ENCODE results near the gene OMG.

OMG gene

GRCh38 chr17:31308372-31309334 is 11.6 kb upstream of the OMG start:
- peak overlapping the region; percentile 64 for H3K9ac ChIP-seq (ENCODE audit: low read depth, low read length)

GRCh38 chr17:31307640-31308039 is 10.6 kb upstream of the OMG start:
- no peak overlapping the region for H2AFZ ChIP-seq (ENCODE audit: low read depth, low read length)
- TF ChIP-seq EZH2 (IDR thresholded peaks at IDR 0.05; ENCODE audit: borderline replicate concordance, low read depth, low read length, severe bottlenecking) (no peak), CTCF (IDR thresholded peaks at IDR 0.05; ENCODE audit: borderline replicate concordance, extremely low read depth, low read length, poor library complexity, severe bottlenecking) (no peak)
- no peaks in the 10 kb centered on the region for H4K20me1 ChIP-seq (ENCODE audit: insufficient read depth, low read length)
- H3K9me3 ChIP-seq (ENCODE audit: insufficient read depth, low read length, severe bottlenecking), result no peaks in the 10 kb centered on the region
- H3K27me3 ChIP-seq (ENCODE audit: insufficient read depth, low read length, poor library complexity), result no peaks in the 10 kb centered on the region
- DNase-seq, result no peak
- peaks cover 71% of the 10 kb centered on the region for H3K79me2 ChIP-seq (ENCODE audit: insufficient read depth, low read length)
- peaks cover 57% of the 10 kb centered on the region for H3K4me1 ChIP-seq (ENCODE audit: insufficient read depth, low read length)
- no peak overlapping the region for H3K4me2 ChIP-seq (ENCODE audit: insufficient read depth, low read length)
- no peak overlapping the region for H3K9ac ChIP-seq (ENCODE audit: low read depth, low read length)
- H3K27ac ChIP-seq (ENCODE audit: low read length), result peak overlapping the region; percentile 94; the same call in 1 of the 2 replicates
- H3K36me3 ChIP-seq (ENCODE audit: insufficient read depth, low read length), result peaks cover 21% of the 10 kb centered on the region
- H3K4me3 ChIP-seq (ENCODE audit: low read depth in 1 of 2, low read length in 2 of 2), result no peak overlapping the region
- ATAC-seq (ENCODE audit: insufficient read depth, low read depth), result no peak

More at GRCh38 chr17:31308372-31309334, 11.6 kb upstream of the OMG start:
- H2AFZ ChIP-seq (ENCODE audit: low read depth, low read length), result no peak overlapping the region
- peaks cover 17% of the 10 kb centered on the region for H3K36me3 ChIP-seq (ENCODE audit: insufficient read depth, low read length)
- no peak for TF ChIP-seq EZH2 (IDR thresholded peaks at IDR 0.05; ENCODE audit: borderline replicate concordance, low read depth, low read length, severe bottlenecking)
- TF ChIP-seq CTCF (IDR thresholded peaks at IDR 0.05; ENCODE audit: borderline replicate concordance, extremely low read depth, low read length, poor library complexity, severe bottlenecking), result no peak
- ATAC-seq (ENCODE audit: insufficient read depth, low read depth), result no peak
- no peaks in the 10 kb centered on the region for H4K20me1 ChIP-seq (ENCODE audit: insufficient read depth, low read length)
- no peaks in the 10 kb centered on the region for H3K9me3 ChIP-seq (ENCODE audit: insufficient read depth, low read length, severe bottlenecking)
- peaks cover 67% of the 10 kb centered on the region for H3K4me1 ChIP-seq (ENCODE audit: insufficient read depth, low read length)
- peak overlapping the region; percentile 64 for H3K4me2 ChIP-seq (ENCODE audit: insufficient read depth, low read length)
- H3K27ac ChIP-seq (ENCODE audit: low read length), result peak overlapping the region; percentile 94
- H3K27me3 ChIP-seq (ENCODE audit: insufficient read depth, low read length, poor library complexity), result no peaks in the 10 kb centered on the region
- H3K79me2 ChIP-seq (ENCODE audit: insufficient read depth, low read length), result peaks cover 78% of the 10 kb centered on the region
- no peak for DNase-seq
- H3K4me3 ChIP-seq (ENCODE audit: low read depth in 1 of 2, low read length in 2 of 2), result no peak overlapping the region

GRCh38 chr17:31299624-31300023 is 2.6 kb upstream of the OMG start:
- no peak for ATAC-seq (ENCODE audit: insufficient read depth, low read depth)
- H2AFZ ChIP-seq (ENCODE audit: low read depth, low read length), result no peak overlapping the region

More at GRCh38 chr17:31299624-31300023, 2.6 kb upstream of the OMG start:
- Histone ChIP-seq H3K36me3 (ENCODE audit: insufficient read depth, low read length) (peaks cover 17% of the 10 kb centered on the region; the same call in 1 of the 2 replicates), H3K4me1 (ENCODE audit: insufficient read depth, low read length) (no peaks in the 10 kb centered on the region), H3K27ac (ENCODE audit: low read length) (no peak overlapping the region), H3K27me3 (ENCODE audit: insufficient read depth, low read length, poor library complexity) (no peaks in the 10 kb centered on the region), H3K4me3 (ENCODE audit: low read depth in 1 of 2, low read length in 2 of 2) (no peak overlapping the region), H3K9me3 (ENCODE audit: insufficient read depth, low read length, severe bottlenecking) (no peaks in the 10 kb centered on the region), H4K20me1 (ENCODE audit: insufficient read depth, low read length) (no peaks in the 10 kb centered on the region), H3K4me2 (ENCODE audit: insufficient read depth, low read length) (no peak overlapping the region), H3K9ac (ENCODE audit: low read depth, low read length) (no peak overlapping the region), H3K79me2 (ENCODE audit: insufficient read depth, low read length) (no peaks in the 10 kb centered on the region; the same call in 1 of the 2 replicates)
- no peak for DNase-seq
- TF ChIP-seq CTCF (IDR thresholded peaks at IDR 0.05; ENCODE audit: borderline replicate concordance, extremely low read depth, low read length, poor library complexity, severe bottlenecking) (no peak), EZH2 (IDR thresholded peaks at IDR 0.05; ENCODE audit: borderline replicate concordance, low read depth, low read length, severe bottlenecking) (no peak)

Data from DND-41 (cell line).